HL-60 (cell line): Measurements from ENCODE around the gene KANK3.
A peak's percentile ranks its signal among the peaks of the same experiment; 100 is the strongest.
"Not testable (repeated sequence)": the region's sequence is repeated elsewhere in the genome, so short reads cannot be mapped to it uniquely, and the experiment has no call there.

ENCODE experiments used
- DNase-seq, 2 experiments: peaks; one replicate each; pipeline ENCODE4 v3.0.0-alpha.2; 2010 to 2020; ENCODE audit warnings: low read depth in 1 of 2, low spot score in 1 of 2
- H3K27ac ChIP-seq: fragments of 250-450 bp; sonication (Bioruptor Pico); replicated peaks from 2 replicates; pipeline ENCODE4 v1.5.1; 2020; ENCODE audit warnings: mild to moderate bottlenecking, moderate library complexity
- H3K27me3 ChIP-seq: fragments of 250-450 bp; sonication (Bioruptor Pico); 2 replicates; pipeline ENCODE4 v1.5.1; 2021; ENCODE audit warnings: mild to moderate bottlenecking, moderate library complexity; ENCODE audit not compliant: insufficient read depth, poor library complexity, severe bottlenecking
- H3K4me3 ChIP-seq: replicated peaks from 2 replicates; pipeline ENCODE4 v1.5.1; 2011; ENCODE audit warnings: mild to moderate bottlenecking, control low read depth, low read length; ENCODE audit not compliant: insufficient read depth
- CTCF ChIP-seq: IDR thresholded peaks from one replicate; pipeline ENCODE4 v1.5.1; 2011; ENCODE audit warnings: low read length, control low read depth, inconsistent platforms; ENCODE audit not compliant: insufficient read depth
- GABPA ChIP-seq: IDR thresholded peaks from 2 replicates; pipeline ENCODE4 v1.6.1; 2012; ENCODE audit warnings: low read depth
- POLR2AphosphoS5 ChIP-seq: IDR thresholded peaks from 2 replicates; pipeline ENCODE4 v1.6.1; 2012; ENCODE audit warnings: low read depth
- SPI1 ChIP-seq: IDR thresholded peaks from 2 replicates; pipeline ENCODE4 v1.6.1; 2012; ENCODE audit warnings: low read depth, mild to moderate bottlenecking, borderline replicate concordance
- TF ChIP-seq, protein P1 (sequence below): IDR thresholded peaks from 2 replicates; pipeline ENCODE4 v1.6.1; 2012; ENCODE audit warnings: low read depth; ENCODE audit not compliant: insufficient replicate concordance

KANK3 gene

GRCh38 chr19:8358948-8359347, 15.9 kb upstream of the KANK3 start:
- Histone ChIP-seq H3K27me3 (peaks cover 9% of the 10 kb centered on the region), H3K27ac (no peak overlapping the region), H3K4me3 (no peak overlapping the region)
- TF ChIP-seq CTCF (no peak), GABPA (no peak), SPI1 (no peak), POLR2AphosphoS5 (no peak)
- TF ChIP-seq, protein P1, sequence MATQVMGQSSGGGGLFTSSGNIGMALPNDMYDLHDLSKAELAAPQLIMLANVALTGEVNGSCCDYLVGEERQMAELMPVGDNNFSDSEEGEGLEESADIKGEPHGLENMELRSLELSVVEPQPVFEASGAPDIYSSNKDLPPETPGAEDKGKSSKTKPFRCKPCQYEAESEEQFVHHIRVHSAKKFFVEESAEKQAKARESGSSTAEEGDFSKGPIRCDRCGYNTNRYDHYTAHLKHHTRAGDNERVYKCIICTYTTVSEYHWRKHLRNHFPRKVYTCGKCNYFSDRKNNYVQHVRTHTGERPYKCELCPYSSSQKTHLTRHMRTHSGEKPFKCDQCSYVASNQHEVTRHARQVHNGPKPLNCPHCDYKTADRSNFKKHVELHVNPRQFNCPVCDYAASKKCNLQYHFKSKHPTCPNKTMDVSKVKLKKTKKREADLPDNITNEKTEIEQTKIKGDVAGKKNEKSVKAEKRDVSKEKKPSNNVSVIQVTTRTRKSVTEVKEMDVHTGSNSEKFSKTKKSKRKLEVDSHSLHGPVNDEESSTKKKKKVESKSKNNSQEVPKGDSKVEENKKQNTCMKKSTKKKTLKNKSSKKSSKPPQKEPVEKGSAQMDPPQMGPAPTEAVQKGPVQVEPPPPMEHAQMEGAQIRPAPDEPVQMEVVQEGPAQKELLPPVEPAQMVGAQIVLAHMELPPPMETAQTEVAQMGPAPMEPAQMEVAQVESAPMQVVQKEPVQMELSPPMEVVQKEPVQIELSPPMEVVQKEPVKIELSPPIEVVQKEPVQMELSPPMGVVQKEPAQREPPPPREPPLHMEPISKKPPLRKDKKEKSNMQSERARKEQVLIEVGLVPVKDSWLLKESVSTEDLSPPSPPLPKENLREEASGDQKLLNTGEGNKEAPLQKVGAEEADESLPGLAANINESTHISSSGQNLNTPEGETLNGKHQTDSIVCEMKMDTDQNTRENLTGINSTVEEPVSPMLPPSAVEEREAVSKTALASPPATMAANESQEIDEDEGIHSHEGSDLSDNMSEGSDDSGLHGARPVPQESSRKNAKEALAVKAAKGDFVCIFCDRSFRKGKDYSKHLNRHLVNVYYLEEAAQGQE = no peak
- no peak for DNase-seq

DNA sequence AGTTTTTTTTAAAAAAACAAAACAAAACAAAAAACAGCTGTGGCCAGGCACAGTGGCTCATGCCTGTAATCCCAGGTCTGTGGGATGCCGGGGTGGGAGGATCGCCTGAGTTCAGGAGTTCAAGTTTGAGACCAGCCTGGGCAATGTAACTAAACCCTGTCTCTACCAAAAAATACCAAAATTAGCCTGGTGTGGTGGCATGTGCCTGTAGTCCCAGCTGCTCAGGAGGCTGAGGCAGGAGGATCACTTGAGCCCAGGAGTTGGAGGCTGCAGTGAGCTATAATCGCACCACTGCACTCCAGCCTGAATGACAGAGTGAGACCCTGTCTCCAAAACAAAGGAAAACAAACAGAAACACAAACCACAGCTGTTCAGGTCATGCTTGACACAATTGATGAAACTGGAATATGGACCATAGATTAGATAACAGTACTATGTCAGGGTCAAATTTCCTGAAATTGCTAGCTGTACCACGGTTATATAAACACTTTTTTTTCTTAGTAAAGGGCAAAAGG, 14.0 kb upstream of the KANK3 start:
- TF ChIP-seq GABPA (no peak), SPI1 (no peak), CTCF (no peak), POLR2AphosphoS5 (no peak)
- TF ChIP-seq, protein P1 = no peak
- Histone ChIP-seq H3K27me3 (peaks cover 4% of the 10 kb centered on the region), H3K4me3 (no peak overlapping the region), H3K27ac (no peak overlapping the region)
- DNase-seq = no peak

GRCh38 chr19:8355631-8356402, 12.8 kb upstream of the KANK3 start:
- H3K4me3 ChIP-seq = no peak overlapping the region
- no peak overlapping the region for H3K27ac ChIP-seq
- H3K27me3 ChIP-seq = peaks cover 11% of the 10 kb centered on the region
- TF ChIP-seq GABPA = no peak
- peak in 1 of 2 experiments; percentile 49 for DNase-seq

GRCh38 chr19:8352845-8353244, 9.8 kb upstream of the KANK3 start:
- H3K27me3 ChIP-seq = peaks cover 14% of the 10 kb centered on the region
- not testable (repeated sequence) for DNase-seq, H3K4me3 ChIP-seq, H3K27ac ChIP-seq
